Measurements from ENCODE around the gene UQCRC2.
"Not testable (repeated sequence)": the region's sequence is repeated elsewhere in the genome, so short reads cannot be mapped to it uniquely, and the experiment has no call there.

DNA sequence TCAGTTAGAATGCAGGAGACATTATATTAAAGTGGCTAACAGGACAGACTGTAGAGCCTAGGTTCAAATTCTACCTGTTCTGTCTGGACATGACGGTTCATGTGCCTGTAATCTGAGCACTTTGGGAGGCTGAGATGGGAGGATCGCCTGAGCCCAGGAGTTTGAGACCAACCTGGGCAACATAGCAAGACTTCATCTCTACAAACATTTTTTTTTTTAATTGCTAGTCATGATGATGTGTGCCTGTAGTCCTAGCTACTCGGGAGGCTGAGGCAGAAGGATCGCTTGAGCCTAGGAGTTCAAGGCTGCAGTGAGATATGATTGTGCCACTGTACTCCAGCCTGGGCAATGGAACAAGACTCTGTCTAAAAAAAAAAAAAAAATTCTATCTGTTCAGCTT lies 71.6 kb downstream of the UQCRC2 start:
- not testable (repeated sequence) for TF ChIP-seq POLR2AphosphoS5, TAF1 (IDR thresholded peaks at IDR 0.05; ENCODE audit: low read depth, low read length)
